ENCODE data around the gene POLR3A.

GRCh38 chr10:77943121-77943901 is 86.0 kb downstream of the POLR3A start:
- TF ChIP-seq CTCF (IDR thresholded peaks at IDR 0.05; ENCODE audit: low read depth, low read length): no peak
- TF ChIP-seq POLR2A (IDR thresholded peaks at IDR 0.05; ENCODE audit: extremely low read depth, insufficient read length): no peak

All from NB4 (cell line).